Caco-2 (cell line): Measurements from ENCODE around the gene PATJ. TPM values are rescaled to one million over a fixed set of nuclear protein-coding genes. Genes with fewer than 3 reads are reported as not detected.
A peak's percentile ranks its signal among the peaks of the same experiment; 100 is the strongest.

Experiments used
- BruUV-seq: library from RNA; stranded (reverse); fragments of 400-500 nt; replicated peaks from 2 replicates; lab custom pipeline; 2021; lab: Mats Ljungman, UMichigan
- CTCF ChIA-PET: fragments of 300-600 bp; sonication (Branson Sonifier 250); formaldehyde crosslinking; loops from one replicate; lab custom pipeline; 2022; ENCODE audit warnings: antibody characterized with exemption; lab: Charles Lee
- POLR2A ChIA-PET: fragments of 300-600 bp; sonication (Branson Sonifier 250); formaldehyde crosslinking; loops from one replicate; lab custom pipeline; 2022; ENCODE audit warnings: antibody characterized with exemption; lab: Charles Lee
- DNase-seq, 2 experiments: peaks; one replicate each; pipeline versions ENCODE4 v3.0.0 to v3.0.0-alpha.2; 2020 to 2022
- H3K27me3 ChIP-seq: replicated peaks from 2 replicates; pipeline ENCODE4 v1.6.0; 2011; ENCODE audit warnings: low read length; ENCODE audit not compliant: control insufficient read depth, insufficient read depth
- H3K36me3 ChIP-seq: 2 replicates; pipeline ENCODE4 v1.5.1; 2011; ENCODE audit warnings: low read length; ENCODE audit not compliant: control insufficient read depth, insufficient read depth
- H3K4me1 ChIP-seq: fragments of 250-450 bp; sonication (Bioruptor Pico); 2 replicates; pipeline ENCODE4 v1.5.1; 2020; ENCODE audit warnings: mild to moderate bottlenecking
- H3K4me3 ChIP-seq: 2 replicates; pipeline ENCODE4 v1.5.1; 2011; ENCODE audit warnings: low read depth, mild to moderate bottlenecking, control low read depth, low read length
- H3K9me3 ChIP-seq: fragments of 250-450 bp; sonication (Bioruptor Pico); 2 replicates; pipeline ENCODE4 v1.5.1; 2020; ENCODE audit warnings: mild to moderate bottlenecking, moderate library complexity
- H3K27ac Mint-ChIP-seq: one replicate; pipeline ENCODE4 v1.8.0; 2022; ENCODE audit warnings: mixed read lengths; ENCODE audit not compliant: unreplicated experiment
- H3K27me3 Mint-ChIP-seq: one replicate; pipeline ENCODE4 v1.8.0; 2022; ENCODE audit warnings: mixed read lengths; ENCODE audit not compliant: insufficient read depth, unreplicated experiment
- H3K36me3 Mint-ChIP-seq: one replicate; pipeline ENCODE4 v1.8.0; 2022; ENCODE audit warnings: mild to moderate bottlenecking, mixed read lengths; ENCODE audit not compliant: insufficient read depth, unreplicated experiment
- H3K4me1 Mint-ChIP-seq: one replicate; pipeline ENCODE4 v1.8.0; 2022; ENCODE audit warnings: low read depth, mixed read lengths; ENCODE audit not compliant: unreplicated experiment
- H3K4me3 Mint-ChIP-seq: one replicate; pipeline ENCODE4 v1.8.0; 2022; ENCODE audit warnings: mild to moderate bottlenecking, moderate library complexity, mixed read lengths; ENCODE audit not compliant: unreplicated experiment
- H3K9me3 Mint-ChIP-seq: one replicate; pipeline ENCODE4 v1.8.0; 2022; ENCODE audit warnings: mixed read lengths; ENCODE audit not compliant: unreplicated experiment
- intact Hi-C: fragments of 100-400 bp; cut with micrococcal nuclease; formaldehyde crosslinking; loops from one replicate; pipeline ENCODE4 v1.10.0; 2022; ENCODE audit not compliant: unreplicated experiment
- total RNA-seq: library from RNA; stranded (reverse); gene quantifications from 2 replicates; pipeline ENCODE4 v1.2.3, GENCODE V29; 2022
- TF ChIP-seq, protein P1 (sequence below), 2 experiments: fragments of 200-600 bp in 1 of 2; IDR thresholded peaks; 1 replicate in 1 of 2; 2 replicates in 1 of 2; pipeline versions ENCODE4 v1.5.1 to v1.8.0; 2011 to 2022; ENCODE audit warnings: antibody characterized with exemption in 1 of 2, control low read depth in 1 of 2, inconsistent platforms in 1 of 2, low read depth in 1 of 2, low read length in 1 of 2, mild to moderate bottlenecking in 1 of 2, moderate library complexity in 1 of 2; ENCODE audit not compliant: insufficient read depth in 1 of 2, severe bottlenecking in 1 of 2, unreplicated experiment in 1 of 2

The PATJ gene
- total RNA-seq, 1 experiment from 2014 or later, result 31.6 TPM

DNA sequence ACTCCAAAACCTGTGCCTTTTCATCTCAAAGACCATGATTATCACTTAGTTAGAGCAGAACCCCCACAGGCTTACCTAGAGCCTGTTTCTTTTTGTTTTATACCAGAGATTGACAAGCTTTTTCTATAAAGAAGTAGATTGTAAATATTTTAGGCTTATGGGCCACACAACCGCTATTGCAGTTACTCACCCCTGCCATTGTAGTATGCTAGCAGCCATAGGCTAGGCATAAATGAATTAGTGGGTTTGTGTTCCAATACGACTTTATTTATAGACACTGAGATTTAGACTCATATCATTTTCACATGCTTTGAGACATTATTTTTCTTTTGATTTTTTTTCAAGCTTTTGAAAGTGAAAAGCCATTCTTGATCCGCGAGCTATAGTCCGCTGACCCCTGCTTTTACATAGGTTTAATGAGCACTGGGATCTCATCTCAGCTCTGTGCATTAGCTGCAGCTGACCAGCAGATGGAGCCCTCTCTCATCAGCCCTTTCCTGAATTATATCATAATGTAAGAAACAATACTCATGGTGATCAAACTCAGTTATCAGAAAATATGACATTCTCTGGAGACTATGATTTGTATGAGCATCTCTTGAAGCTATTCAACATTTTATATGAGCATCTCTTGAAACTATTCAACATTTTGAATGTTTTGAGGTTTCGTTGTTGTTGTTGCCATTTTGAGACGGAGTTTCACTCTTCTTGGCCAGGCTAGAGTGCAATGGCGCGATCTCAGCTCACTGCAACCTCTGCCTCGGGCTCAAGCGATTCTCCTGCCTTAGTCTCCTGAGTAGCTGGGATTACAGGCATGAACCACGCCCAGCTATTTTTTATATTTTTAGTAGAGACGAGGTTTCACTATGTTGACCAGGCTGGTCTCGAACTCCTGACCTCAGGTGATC lies 340.4 kb downstream of the PATJ start:
- no peak overlapping the region for H3K4me3 Mint-ChIP-seq
- ChIA-PET CTCF (interaction anchor here (1.4 to 1.5 kb wide), 2 partner anchors 48 to 62 kb away, joined by 5 to 6 read pairs; no protein-coding TSS in a partner anchor), POLR2A (interaction anchor here (0.6 kb wide), 1 partner anchor 62 kb away, joined by 3 read pairs; no protein-coding TSS in a partner anchor)
- no TSS peak for BruUV-seq
- intact Hi-C loops, result loop anchor here (1.0 to 2.0 kb wide), 3 partner anchors 28 to 324 kb away; no protein-coding TSS in a partner anchor
- H3K9me3 Mint-ChIP-seq, result no peaks in the 10 kb centered on the region
- Histone ChIP-seq H3K4me1 (peaks cover 9% of the 10 kb centered on the region; the same call in 1 of the 2 replicates), H3K36me3 (no peaks in the 10 kb centered on the region), H3K27me3 (no peaks in the 10 kb centered on the region), H3K4me3 (no peak overlapping the region), H3K9me3 (no peaks in the 10 kb centered on the region)
- peak; percentile 35 to 49 for DNase-seq
- H3K4me1 Mint-ChIP-seq, result no peaks in the 10 kb centered on the region
- no peak overlapping the region for H3K27ac Mint-ChIP-seq
- peaks cover 17% of the 10 kb centered on the region for H3K36me3 Mint-ChIP-seq
- H3K27me3 Mint-ChIP-seq, result no peaks in the 10 kb centered on the region
- TF ChIP-seq, protein P1, sequence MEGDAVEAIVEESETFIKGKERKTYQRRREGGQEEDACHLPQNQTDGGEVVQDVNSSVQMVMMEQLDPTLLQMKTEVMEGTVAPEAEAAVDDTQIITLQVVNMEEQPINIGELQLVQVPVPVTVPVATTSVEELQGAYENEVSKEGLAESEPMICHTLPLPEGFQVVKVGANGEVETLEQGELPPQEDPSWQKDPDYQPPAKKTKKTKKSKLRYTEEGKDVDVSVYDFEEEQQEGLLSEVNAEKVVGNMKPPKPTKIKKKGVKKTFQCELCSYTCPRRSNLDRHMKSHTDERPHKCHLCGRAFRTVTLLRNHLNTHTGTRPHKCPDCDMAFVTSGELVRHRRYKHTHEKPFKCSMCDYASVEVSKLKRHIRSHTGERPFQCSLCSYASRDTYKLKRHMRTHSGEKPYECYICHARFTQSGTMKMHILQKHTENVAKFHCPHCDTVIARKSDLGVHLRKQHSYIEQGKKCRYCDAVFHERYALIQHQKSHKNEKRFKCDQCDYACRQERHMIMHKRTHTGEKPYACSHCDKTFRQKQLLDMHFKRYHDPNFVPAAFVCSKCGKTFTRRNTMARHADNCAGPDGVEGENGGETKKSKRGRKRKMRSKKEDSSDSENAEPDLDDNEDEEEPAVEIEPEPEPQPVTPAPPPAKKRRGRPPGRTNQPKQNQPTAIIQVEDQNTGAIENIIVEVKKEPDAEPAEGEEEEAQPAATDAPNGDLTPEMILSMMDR (IDR thresholded peaks at IDR 0.05; ENCODE audit: insufficient read depth in 1 of 2, low read depth in 1 of 2, low read length in 1 of 2, severe bottlenecking in 1 of 2, unreplicated experiment in 1 of 2), result peak; percentile 77 to 78

- Mint-ChIP-seq H3K27ac (no peak overlapping the region), H3K36me3 (peaks cover 23% of the 10 kb centered on the region), H3K4me3 (no peak overlapping the region), H3K4me1 (no peaks in the 10 kb centered on the region), H3K27me3 (no peaks in the 10 kb centered on the region), H3K9me3 (no peaks in the 10 kb centered on the region)
- no peak for DNase-seq
- TF ChIP-seq, protein P1 (IDR thresholded peaks at IDR 0.05; ENCODE audit: insufficient read depth in 1 of 2, low read depth in 1 of 2, low read length in 1 of 2, severe bottlenecking in 1 of 2, unreplicated experiment in 1 of 2), result no peak
- Histone ChIP-seq H3K36me3 (no peaks in the 10 kb centered on the region), H3K4me3 (no peak overlapping the region), H3K9me3 (no peaks in the 10 kb centered on the region), H3K4me1 (no peaks in the 10 kb centered on the region), H3K27me3 (no peaks in the 10 kb centered on the region)
- intact Hi-C loops, result no loop called here
- POLR2A ChIA-PET, result no interaction called here
- BruUV-seq, result no TSS peak
- CTCF ChIA-PET, result no interaction called here
Measured at GRCh38 chr1:62084310-62084890, 342.1 kb downstream of the PATJ start.

DNA sequence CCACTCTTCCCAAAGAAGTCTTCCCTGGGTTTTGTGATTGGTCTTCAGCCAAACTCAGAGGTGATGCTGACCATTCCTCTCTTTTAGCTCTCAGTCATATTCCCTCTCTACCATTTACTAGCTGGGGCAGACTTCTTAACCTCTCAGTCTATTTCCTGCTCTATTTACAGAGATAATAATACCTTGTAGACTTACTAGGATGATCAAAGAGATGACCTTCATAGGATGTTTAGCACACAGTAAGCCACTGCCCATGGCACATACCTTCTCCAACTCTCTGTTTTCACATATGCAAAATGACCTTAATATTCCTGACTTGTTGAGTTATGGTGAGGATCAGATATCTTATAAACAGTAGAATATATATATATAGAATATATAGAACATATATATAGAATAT lies 346.2 kb downstream of the PATJ start:
- no peak for DNase-seq
- Mint-ChIP-seq H3K27ac (no peak overlapping the region), H3K9me3 (no peaks in the 10 kb centered on the region), H3K36me3 (peaks cover 30% of the 10 kb centered on the region), H3K4me3 (no peak overlapping the region), H3K27me3 (no peaks in the 10 kb centered on the region), H3K4me1 (no peaks in the 10 kb centered on the region)
- ChIA-PET CTCF (no interaction called here), POLR2A (no interaction called here)
- H3K4me3 ChIP-seq, result no peak overlapping the region
- TF ChIP-seq, protein P1 (IDR thresholded peaks at IDR 0.05; ENCODE audit: insufficient read depth in 1 of 2, low read depth in 1 of 2, low read length in 1 of 2, severe bottlenecking in 1 of 2, unreplicated experiment in 1 of 2), result no peak
- no peaks in the 10 kb centered on the region for H3K9me3 ChIP-seq
- no peaks in the 10 kb centered on the region for H3K27me3 ChIP-seq
- no peaks in the 10 kb centered on the region for H3K36me3 ChIP-seq
- H3K4me1 ChIP-seq, result no peaks in the 10 kb centered on the region
- BruUV-seq, result no TSS peak
- intact Hi-C loops, result no loop called here
